Panc1 (cell line): Measurements from ENCODE around the gene TAOK3.
"Not testable (repeated sequence)": the region's sequence is repeated elsewhere in the genome, so short reads cannot be mapped to it uniquely, and the experiment has no call there.

Experiments
- CTCF ChIP-seq: fragments of 450-650 bp; IDR thresholded peaks from 2 replicates; pipeline ENCODE4 v1.5.1; 2017; ENCODE audit warnings: mild to moderate bottlenecking
- POLR2AphosphoS5 ChIP-seq: IDR thresholded peaks from 2 replicates; pipeline ENCODE4 v1.6.1; 2012; ENCODE audit warnings: mild to moderate bottlenecking, low read depth, low read length, moderate library complexity
- REST ChIP-seq, 2 experiments: IDR thresholded peaks; 2 replicates each; pipeline ENCODE4 v1.6.1; 2011 to 2012; ENCODE audit warnings: low read depth in 2 of 2, control low read depth in 1 of 2, low read length in 1 of 2, mild to moderate bottlenecking in 1 of 2, moderate library complexity in 1 of 2; ENCODE audit not compliant: insufficient read depth in 1 of 2
- TCF7L2 ChIP-seq: IDR thresholded peaks from 2 replicates; pipeline ENCODE4 v1.6.1; 2011; ENCODE audit warnings: mild to moderate bottlenecking, low read depth, low read length, inconsistent platforms

- not testable (repeated sequence) for TF ChIP-seq CTCF; REST (IDR thresholded peaks at IDR 0.05; ENCODE audit: insufficient read depth in 1 of 2, low read depth in 2 of 2, low read length in 1 of 2); POLR2AphosphoS5; TCF7L2
Observed at GRCh38 chr12:118408241-118408640, 35.5 kb upstream of the TAOK3 start.
